NB4 (cell line): ENCODE data around the gene CDCA7L.

Experiments
- POLR2A ChIP-seq: IDR thresholded peaks from 2 replicates; pipeline ENCODE4 v1.6.1; 2011; ENCODE audit warnings: mild to moderate bottlenecking; ENCODE audit not compliant: insufficient read length; ENCODE audit errors: extremely low read depth
- TF ChIP-seq, protein P1 (sequence below): IDR thresholded peaks from one replicate; pipeline ENCODE4 v1.5.1; 2012; ENCODE audit warnings: low read depth, low read length

DNA sequence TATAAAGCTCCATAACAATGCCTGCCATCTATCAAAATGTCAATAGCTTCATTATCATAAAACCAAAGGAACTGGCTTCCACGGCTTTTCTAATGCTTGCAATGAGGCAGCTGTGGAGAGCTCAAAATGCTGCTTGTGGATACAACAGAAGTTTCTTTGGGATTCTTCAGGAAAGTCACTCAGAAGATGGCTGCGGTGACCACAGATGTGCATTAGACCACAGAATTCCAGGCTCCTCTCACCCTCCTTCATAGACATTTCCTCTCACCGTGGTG is 77.2 kb downstream of the CDCA7L start:
- TF ChIP-seq, protein P1, sequence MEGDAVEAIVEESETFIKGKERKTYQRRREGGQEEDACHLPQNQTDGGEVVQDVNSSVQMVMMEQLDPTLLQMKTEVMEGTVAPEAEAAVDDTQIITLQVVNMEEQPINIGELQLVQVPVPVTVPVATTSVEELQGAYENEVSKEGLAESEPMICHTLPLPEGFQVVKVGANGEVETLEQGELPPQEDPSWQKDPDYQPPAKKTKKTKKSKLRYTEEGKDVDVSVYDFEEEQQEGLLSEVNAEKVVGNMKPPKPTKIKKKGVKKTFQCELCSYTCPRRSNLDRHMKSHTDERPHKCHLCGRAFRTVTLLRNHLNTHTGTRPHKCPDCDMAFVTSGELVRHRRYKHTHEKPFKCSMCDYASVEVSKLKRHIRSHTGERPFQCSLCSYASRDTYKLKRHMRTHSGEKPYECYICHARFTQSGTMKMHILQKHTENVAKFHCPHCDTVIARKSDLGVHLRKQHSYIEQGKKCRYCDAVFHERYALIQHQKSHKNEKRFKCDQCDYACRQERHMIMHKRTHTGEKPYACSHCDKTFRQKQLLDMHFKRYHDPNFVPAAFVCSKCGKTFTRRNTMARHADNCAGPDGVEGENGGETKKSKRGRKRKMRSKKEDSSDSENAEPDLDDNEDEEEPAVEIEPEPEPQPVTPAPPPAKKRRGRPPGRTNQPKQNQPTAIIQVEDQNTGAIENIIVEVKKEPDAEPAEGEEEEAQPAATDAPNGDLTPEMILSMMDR, result no peak
- no peak for TF ChIP-seq POLR2A
